ENCODE results near the gene ETV3.

GRCh38 chr1:157086299-157086698 lies 51.9 kb downstream of the ETV3 start:
- TF ChIP-seq EGR1 (IDR thresholded peaks at IDR 0.05; ENCODE audit: low read depth) (no peak), CTCF (IDR thresholded peaks at IDR 0.05 in 2 of 3, conservative IDR thresholded peaks at IDR 0.05 in 1 of 3; ENCODE audit: borderline replicate concordance in 1 of 3, insufficient read depth in 1 of 3, low read depth in 2 of 3, low read length in 2 of 3) (no peak), POLR2AphosphoS5 (IDR thresholded peaks at IDR 0.05; ENCODE audit: low read depth, low read length) (no peak), YY1 (IDR thresholded peaks at IDR 0.05; ENCODE audit: extremely low read depth, insufficient replicate concordance, low read depth, low read length) (no peak), EZH2 (IDR thresholded peaks at IDR 0.05) (no peak)
